Body of pancreas (tissue), 4 donors: ENCODE results near the gene CFAP299.

ENCODE experiments used
- CTCF ChIP-seq, 7 experiments: fragments of 450-650 bp in 4 of 7; fragments of 200-600 bp in 3 of 7; sonication (generic) in 3 of 7; IDR thresholded peaks; one replicate each; pipeline ENCODE4 v1.5.1; 2016 to 2019; ENCODE audit warnings: antibody characterized with exemption in 7 of 7
- POLR2A ChIP-seq, 3 donors: fragments of 450-650 bp; IDR thresholded peaks; one replicate each; pipeline ENCODE4 v1.6.1; 2016; ENCODE audit warnings: antibody characterized with exemption in 3 of 3, mild to moderate bottlenecking in 2 of 3

GRCh38 chr4:80732010-80732409, 396.5 kb downstream of the CFAP299 start:
- TF ChIP-seq CTCF (IDR thresholded peaks at IDR 0.05) (no peak), POLR2A (IDR thresholded peaks at IDR 0.05) (no peak)
